ENCODE measurements around the gene FCGR3A.
"Not testable (repeated sequence)": the region's sequence is repeated elsewhere in the genome, so short reads cannot be mapped to it uniquely, and the experiment has no call there.

- TF ChIP-seq TAF1 (IDR thresholded peaks at IDR 0.05; ENCODE audit: low read depth, low read length); CTCF (IDR thresholded peaks at IDR 0.05; ENCODE audit: control extremely low read depth in 1 of 3, insufficient read depth in 1 of 3, low read depth in 1 of 3, low read length in 3 of 3); BRCA1 (IDR thresholded peaks at IDR 0.05; ENCODE audit: low read depth, low read length); CBX5 (IDR thresholded peaks at IDR 0.05; ENCODE audit: low read depth, low read length); RFX5 (IDR thresholded peaks at IDR 0.05; ENCODE audit: borderline replicate concordance, low read depth, low read length); CTBP2 (IDR thresholded peaks at IDR 0.05; ENCODE audit: borderline replicate concordance, insufficient read depth, insufficient read length, low read length); SP4 (IDR thresholded peaks at IDR 0.05; ENCODE audit: low read length); RNF2 (IDR thresholded peaks at IDR 0.05; ENCODE audit: borderline replicate concordance, low read depth, low read length, missing control alignments, poor library complexity, severe bottlenecking); CEBPB (IDR thresholded peaks at IDR 0.05; ENCODE audit: low read depth, low read length): not testable (repeated sequence)
Measured at GRCh38 chr1:161542091-161542559, 7.5 kb downstream of the FCGR3A start.

All from H1 (cell line).